Measurements from ENCODE around the gene CHST3. TPM values are rescaled to one million over a fixed set of nuclear protein-coding genes. Genes with fewer than 3 reads are reported as not detected.

CHST3 gene
- total RNA-seq, 1 donor from 2014 or later = 29.6 TPM

- DNase-seq = no peak
These were observed 94.2 kb downstream of the CHST3 start for GRCh38 chr10:72058347-72058898.

DNA sequence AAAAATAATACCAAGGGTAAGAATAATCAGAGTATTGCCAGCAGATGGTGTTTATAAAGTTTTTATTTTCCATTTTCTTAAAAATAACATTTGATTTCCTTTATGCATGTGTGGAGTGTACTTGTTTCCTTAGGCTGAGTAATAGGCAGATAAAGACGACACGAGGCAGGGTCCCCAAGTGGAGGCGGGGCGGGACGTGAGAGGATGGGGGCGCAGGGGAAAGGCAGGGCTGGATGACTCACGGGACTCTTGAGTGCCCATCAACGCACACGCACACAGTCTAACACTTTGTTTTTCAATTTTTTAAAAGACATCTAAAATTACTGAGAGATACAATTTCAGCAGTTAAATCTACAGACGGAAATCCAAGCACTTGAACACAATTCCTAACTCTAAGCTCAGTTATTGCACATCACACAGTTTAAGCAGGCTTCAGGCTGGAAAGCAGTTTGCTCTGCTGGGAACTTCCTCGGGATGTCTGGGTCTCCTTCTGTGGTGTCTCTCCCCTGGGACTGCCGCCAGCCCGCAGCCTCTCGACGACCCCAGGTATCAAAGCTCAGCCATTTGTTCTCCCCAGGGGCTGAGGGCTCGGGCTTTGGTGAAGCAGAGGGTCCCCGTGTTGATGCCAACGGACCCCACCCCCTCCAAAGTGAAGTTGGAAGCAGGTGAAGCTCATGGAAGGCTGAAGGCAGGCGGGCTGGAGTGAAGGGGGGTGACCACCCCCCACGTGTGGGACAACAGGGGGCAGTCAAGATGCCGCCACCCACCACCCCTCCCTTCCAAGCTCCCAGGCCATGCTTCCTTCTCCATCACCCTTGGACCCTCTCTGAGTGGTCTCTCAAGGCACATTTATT is 95.0 kb downstream of the CHST3 start:
- DNase-seq = no peak

- DNase-seq = no peak
These were observed 95.9 kb downstream of the CHST3 start for GRCh38 chr10:72059843-72060822.

DNA sequence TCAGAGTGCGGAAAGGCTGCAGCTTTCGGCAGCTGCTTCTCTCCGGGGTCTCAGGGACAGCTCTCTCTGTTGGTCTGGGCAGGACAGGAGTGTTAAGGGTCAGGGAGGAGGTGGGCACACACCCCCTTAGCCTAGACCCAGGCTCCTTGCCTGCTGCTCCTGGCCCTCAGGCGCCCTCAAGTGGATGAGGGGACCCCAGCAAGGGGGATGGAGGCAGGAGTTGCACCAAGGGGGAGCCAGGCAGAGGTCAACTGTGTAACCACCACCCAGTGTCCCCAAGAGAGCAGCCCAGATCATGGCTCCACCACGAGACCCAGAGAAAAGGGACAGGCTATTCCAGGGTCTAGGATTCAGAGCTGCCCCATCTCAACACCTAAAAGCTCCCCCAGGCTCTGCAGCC is 97.3 kb downstream of the CHST3 start:
- no peak for DNase-seq

DNA sequence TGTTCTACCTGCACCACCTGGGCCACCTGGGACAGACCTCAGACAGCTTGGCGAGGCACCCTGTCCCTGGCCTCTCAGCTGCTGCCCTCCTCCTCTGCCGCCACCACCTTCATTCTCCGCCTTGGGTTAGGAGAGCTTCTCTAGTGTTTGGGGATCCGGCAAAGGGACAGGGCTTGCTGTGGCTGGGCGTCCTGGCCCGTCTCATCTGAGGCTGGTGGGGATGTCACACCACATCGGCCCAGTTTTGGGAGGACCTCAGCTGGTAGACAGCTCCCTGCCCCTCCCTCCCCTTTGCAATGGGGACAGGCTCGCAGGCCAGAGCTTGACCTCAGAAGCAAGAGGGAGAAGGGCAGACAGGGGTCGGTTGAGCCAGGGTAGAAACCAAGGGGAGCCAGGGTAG is 97.7 kb downstream of the CHST3 start:
- DNase-seq = no peak

GRCh38 chr10:72062382-72062781 is 98.2 kb downstream of the CHST3 start:
- no peak for DNase-seq

Other genes with a start within 250 kb of the CHST3 start
- gene C10orf105, start 244.6 kb upstream of the CHST3 start, total RNA-seq = 0.10 TPM
- 19.5 TPM for gene VSIR, start 190.9 kb upstream of the CHST3 start, total RNA-seq
- 564 TPM for gene PSAP, start 113.1 kb upstream of the CHST3 start, total RNA-seq
- gene SPOCK2, start 124.2 kb downstream of the CHST3 start, total RNA-seq = 8.3 TPM